Erythroblast (primary cell): ENCODE data around the gene NLGN4X.

ENCODE experiments used
- GATA1 ChIP-seq: IDR thresholded peaks from 2 replicates; pipeline ENCODE4 v1.6.1; 2011; ENCODE audit warnings: low read depth, mild to moderate bottlenecking, control low read depth, low read length, moderate library complexity
- POLR2A ChIP-seq: IDR thresholded peaks from 2 replicates; pipeline ENCODE4 v1.6.1; 2011; ENCODE audit warnings: mild to moderate bottlenecking, low read length

GRCh38 chrX:6244666-6245065 lies 16.0 kb upstream of the NLGN4X start:
- no peak for TF ChIP-seq POLR2A
- TF ChIP-seq GATA1: no peak
